Measurements from ENCODE around the gene CDCA5. TPM values are rescaled to one million over a fixed set of nuclear protein-coding genes. Genes with fewer than 3 reads are reported as not detected.

CDCA5 gene, protein sequence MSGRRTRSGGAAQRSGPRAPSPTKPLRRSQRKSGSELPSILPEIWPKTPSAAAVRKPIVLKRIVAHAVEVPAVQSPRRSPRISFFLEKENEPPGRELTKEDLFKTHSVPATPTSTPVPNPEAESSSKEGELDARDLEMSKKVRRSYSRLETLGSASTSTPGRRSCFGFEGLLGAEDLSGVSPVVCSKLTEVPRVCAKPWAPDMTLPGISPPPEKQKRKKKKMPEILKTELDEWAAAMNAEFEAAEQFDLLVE
- total RNA-seq, result 2.1 TPM

DNA sequence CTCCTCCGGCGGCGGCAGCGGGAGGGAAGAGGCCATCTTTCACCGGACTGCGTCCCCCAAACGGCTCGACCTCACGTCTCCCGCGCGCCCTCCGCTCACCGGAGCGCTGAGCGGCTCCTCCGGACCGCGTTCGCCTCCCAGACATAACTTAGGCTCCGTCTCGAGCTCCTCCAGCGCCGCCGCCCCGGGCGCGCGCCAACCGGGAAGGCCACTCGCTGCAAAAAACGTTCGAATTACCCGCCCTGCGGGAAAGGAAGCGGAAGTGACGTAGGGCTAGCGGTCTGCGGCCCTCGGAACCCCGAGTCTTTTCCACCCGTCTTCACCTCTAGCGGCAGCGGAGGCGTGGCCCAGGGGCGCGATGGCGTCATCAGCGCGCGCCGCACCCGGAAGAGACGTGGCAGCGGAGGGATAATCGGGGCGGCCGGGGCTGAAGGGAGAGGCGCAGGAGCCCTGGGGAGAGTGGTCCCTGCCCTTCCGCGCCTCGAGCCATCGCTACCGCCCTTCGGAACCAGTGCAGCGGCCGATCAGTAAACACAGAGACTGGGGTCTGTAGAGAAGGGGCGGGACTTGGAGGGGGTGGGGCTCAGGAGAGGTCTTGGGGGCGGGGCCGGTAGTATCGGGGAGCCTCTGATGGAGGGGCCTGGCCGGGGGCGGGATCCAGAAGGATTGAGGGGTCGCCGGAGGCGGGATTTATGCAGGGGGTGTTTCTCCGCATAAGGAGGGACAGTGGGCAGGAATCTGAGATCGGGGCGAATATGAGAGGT, at the start of gene CDCA5, which contains the start of gene ZFPL1:
Gene CDCA5 (minus strand): TSS at position 207 of the 764 bp plus-strand sequence. CDS start 62 bp downstream, at position 145.
Gene ZFPL1 (plus strand): TSS at position 389 of the 764 bp plus-strand sequence. CDS start 477 bp downstream, outside the sequence.
- DNase-seq (ENCODE audit: low spot score), result peak; percentile 97

DNA sequence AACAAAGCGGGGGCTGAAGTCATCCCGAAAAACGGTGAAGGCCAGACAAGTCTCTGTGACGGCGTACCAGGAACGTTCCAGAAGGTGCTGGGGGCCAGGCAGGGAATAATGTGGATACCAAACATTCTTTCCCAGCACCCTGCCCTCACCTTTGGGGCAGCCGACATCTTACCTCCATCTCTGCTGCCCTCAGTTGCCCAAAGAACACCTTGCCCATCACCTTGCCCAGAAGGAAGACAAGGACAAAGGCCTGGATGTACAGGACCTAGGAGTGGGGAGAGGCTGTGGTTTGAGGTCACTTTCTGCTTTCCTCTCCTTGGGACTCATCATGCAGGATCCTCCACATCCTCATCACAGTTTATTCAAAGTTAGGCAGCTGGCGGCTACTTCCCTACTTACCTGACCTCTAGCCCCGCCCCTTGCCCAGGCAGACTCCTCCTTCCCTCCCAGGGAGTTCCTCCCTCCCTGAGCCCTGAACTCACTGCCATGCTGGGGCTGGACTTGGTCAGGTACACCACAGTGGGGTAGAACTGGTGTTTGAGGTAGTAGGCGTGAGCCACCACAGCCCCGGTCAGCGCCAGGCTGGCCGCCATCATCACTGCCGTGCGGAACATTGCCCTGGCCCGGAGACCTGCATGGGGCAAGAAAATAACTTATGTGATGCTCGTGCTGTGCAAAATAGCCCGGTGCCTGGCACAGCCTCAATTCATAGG, 49.3 kb upstream of the CDCA5 start:
- peak; percentile 71 for DNase-seq (ENCODE audit: low spot score)

GRCh38 chr11:65132238-65132987, 48.6 kb upstream of the CDCA5 start:
- no peak for DNase-seq (ENCODE audit: low spot score)

- no peak for DNase-seq (ENCODE audit: low spot score)
Observed at GRCh38 chr11:65131895-65132237, 48.0 kb upstream of the CDCA5 start.

GRCh38 chr11:65131417-65131776, 47.6 kb upstream of the CDCA5 start:
- no peak for DNase-seq (ENCODE audit: low spot score)

GRCh38 chr11:65130631-65131416, 47.0 kb upstream of the CDCA5 start:
- DNase-seq (ENCODE audit: low spot score), result no peak

DNA sequence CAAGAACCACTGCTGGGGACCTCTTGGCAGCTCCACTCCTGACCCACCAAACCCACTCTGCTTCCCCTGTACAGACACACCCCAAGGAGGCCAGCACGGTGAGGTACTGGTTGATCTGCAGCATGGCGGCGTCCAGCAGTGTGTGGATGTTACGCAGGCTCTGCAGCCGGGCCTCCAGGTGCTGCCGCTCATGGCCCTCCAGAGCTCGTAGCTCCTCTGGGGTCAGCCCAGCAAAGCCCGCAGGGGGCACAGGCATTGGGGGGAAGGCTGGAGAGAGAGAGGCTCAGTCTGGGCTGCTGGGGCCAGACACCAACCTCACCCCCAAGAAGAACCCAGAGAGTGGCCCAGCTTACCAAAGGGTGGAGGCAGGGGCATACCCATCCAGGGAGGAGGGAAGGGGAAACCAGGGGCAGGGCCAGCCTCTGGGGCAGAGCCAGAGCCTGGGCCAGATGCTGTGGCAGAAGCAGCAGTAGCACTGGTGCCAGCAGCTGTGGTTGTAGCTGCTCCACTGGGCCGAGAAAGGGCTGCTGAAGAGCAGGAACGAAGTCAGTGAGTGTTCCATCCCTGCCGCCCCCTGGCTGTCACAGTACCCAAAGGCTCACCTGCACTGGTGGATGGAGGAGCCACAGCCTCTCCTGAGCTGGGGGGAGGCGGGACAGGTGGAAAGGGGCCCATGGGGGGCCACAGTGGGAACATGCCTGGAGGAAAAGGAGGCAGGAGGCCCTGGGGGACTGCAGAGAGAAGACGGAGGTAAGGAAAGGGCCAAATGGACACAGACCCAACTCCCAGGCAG, 46.0 kb upstream of the CDCA5 start:
- no peak for DNase-seq (ENCODE audit: low spot score)

- no peak for DNase-seq (ENCODE audit: low spot score)
Observed at GRCh38 chr11:65128182-65129145, 44.6 kb upstream of the CDCA5 start.

DNA sequence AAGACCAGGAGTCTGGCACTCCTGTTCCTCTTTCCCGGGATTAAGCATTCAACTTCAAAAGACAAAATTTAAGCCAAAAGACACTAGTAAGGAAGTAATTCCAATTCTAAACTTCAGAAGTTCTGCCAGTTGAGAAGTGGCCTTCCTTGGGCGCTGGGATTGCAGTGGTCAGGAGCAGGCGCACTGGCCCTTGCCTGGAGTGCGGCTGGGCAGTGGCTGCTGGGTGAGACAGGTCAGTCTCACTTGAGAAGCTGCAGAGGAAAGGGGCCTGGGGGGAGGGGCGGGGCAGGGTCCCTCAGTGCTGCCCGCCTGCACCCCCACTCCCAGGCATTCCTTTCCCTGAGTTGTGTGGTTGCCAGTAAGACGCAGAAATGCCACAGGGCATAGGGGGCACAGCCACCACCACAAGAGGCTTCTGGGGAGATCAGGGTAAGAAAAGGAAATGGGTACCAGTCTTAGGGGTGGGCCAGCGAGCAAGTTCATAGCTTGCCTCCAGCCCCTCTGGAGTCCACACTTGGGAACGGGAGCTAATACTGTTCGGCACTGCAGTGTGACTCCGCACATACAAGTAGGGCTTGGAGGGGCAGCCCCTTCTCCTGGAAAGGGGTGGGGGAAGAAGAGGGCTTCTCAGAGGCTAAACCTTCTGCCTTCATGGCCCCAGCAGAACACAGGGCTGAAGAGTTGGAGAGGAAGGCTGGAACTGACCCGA, 43.8 kb upstream of the CDCA5 start:
- DNase-seq (ENCODE audit: low spot score), result no peak

- no peak for DNase-seq (ENCODE audit: low spot score)
Observed at GRCh38 chr11:65126624-65127274, 42.9 kb upstream of the CDCA5 start.

DNA sequence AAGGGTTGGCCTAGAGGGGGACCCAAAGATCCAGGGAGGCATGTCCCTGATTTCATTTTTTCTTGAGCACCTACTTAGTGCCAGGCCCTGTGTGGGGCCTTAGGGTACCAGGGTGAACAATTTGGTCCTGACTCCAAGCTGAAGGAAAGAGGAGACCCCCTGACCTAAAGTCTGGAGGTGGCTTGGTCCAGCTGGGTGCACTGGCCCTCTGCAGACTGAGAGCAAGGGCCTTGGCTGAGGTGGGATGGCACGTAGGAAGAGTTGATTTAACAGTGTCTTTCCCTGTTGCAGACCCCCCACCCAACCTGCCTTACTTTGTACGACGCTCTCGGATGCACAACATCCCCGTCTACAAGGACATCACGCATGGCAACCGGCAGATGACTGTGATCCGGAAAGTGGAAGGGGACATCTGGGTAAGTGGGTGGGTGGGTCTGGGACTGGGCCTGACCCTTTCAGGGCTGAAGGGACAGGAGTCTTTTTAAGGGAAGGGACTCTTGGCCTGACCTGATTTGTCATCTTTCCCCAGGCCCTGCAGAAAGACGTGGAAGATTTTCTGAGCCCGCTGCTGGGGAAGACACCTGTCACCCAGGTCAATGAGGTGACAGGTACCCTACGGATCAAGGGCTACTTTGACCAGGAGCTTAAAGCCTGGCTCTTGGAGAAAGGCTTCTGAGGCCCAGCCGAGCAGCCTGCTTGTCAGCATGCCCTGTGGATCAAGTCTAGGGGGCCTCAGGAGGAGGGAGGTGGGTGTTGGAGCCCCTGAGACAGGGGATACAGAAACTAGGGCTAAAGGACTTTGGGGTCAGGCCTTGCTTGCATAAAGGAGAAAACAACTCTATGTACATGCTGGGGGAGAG, 41.6 kb upstream of the CDCA5 start:
- DNase-seq (ENCODE audit: low spot score), result no peak

DNA sequence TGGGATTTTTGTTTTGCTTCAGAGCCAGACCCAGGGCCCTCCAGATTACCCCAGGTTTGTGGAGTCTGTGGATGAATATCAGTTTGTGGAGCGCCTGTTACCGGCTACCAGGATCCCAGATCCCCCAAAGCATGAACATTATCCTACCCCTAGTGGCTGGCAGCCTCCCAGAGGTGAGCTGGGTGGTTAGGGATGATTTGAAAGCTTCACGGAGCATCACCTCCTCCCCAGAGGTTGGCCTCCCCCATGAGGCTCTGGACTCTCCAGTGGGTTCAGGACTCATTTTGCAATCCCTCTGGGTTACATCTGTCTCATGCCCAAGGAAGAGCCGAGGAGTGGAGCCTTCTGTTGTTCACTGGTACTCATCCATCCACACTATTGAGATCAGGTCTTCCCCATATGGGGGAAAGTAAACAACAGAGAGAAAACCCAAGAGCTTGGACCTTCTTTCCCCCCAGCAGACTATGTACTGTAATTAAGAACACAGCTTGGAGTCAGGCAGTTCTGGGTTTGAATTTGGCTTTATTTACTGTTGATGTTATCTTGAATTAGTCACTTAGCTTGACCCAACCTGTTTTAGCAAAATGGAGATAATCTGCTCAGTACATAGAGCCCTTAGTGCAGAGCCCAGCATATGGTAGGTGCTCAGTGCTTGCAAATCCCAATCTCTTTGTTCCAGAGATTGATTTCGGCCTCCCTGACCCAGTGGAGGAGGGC, 40.8 kb upstream of the CDCA5 start:
- no peak for DNase-seq (ENCODE audit: low spot score)

DNA sequence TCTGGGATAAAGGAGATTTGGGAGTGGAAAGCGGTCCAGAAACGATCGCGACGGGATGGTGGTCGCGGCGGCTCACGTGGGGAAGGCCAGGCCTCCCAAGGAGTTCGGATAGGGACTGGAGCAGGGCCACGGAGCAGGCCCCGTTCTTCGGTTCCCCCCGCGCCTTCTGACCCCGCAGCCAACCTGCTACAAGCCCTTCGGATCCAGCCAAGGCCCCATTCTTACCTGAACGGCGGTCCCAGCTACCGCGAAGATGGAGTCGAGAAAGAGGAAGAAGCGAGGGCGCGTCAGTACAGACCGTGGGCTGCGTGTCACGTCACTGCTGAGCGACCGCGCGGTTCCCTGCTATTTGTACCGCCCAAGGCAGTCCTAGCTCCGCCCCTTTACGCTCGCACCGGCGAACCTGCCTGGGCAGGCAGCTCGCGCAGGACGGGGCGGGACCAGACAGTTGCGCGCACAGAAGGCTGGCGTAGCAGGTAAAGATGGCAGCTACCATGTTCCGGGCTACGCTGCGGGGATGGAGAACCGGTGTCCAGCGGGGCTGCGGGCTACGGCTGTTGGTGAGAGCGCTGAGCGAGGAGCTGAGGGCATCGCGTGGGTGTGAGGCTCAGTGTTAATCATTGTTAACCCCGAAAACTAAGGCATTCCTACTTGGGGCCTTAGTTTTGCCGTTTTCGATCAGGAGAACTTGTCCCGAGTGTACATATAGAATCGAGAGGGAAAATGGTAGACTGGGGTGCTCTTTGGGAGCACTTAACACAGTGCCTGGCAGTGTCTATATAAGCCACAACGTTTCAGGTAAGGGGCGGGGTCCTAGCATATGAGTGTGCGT, 38.2 kb upstream of the CDCA5 start, which contains the start of the genes FAU and MRPL49:
Gene FAU (minus strand): TSS at position 270 of the 832 bp plus-strand sequence. CDS start 321 bp downstream, outside the sequence.
Gene MRPL49 (plus strand): TSS at position 457 of the 832 bp plus-strand sequence. CDS start 26 bp downstream, at position 483.
- DNase-seq (ENCODE audit: low spot score), result peak; percentile 99

- DNase-seq (ENCODE audit: low spot score), result no peak
Observed at GRCh38 chr11:65121447-65121864, 37.6 kb upstream of the CDCA5 start.

- DNase-seq (ENCODE audit: low spot score), result no peak
Observed at GRCh38 chr11:65120831-65121230, 37.0 kb upstream of the CDCA5 start.

Data from mucosa of gallbladder (tissue), 1 donor.